SK-N-SH treated with all-trans-retinoic acid at 6 μM for 48 hours (cell line): ENCODE results near the gene CHID1.

Source experiments
- PPARA ChIP-seq: fragments of 250-450 bp; sonication (Bioruptor Pico); IDR thresholded peaks from 2 replicates; pipeline ENCODE4 v1.5.0; 2020; ENCODE audit warnings: mild to moderate bottlenecking, borderline replicate concordance
- ZFP30 ChIP-seq: fragments of 450-650 bp; formaldehyde crosslinking; IDR thresholded peaks from 2 replicates; pipeline ENCODE4 v1.5.0; 2022; ENCODE audit warnings: mild to moderate bottlenecking, moderate library complexity
- ZNF70 ChIP-seq: fragments of 450-650 bp; formaldehyde crosslinking; IDR thresholded peaks from 2 replicates; pipeline ENCODE4 v1.5.0; 2020; ENCODE audit warnings: mild to moderate bottlenecking, moderate library complexity
- TF ChIP-seq, protein P1 (sequence below): fragments of 250-450 bp; sonication (Bioruptor Pico); IDR thresholded peaks from 2 replicates; pipeline ENCODE4 v1.5.1; 2021; ENCODE audit warnings: mild to moderate bottlenecking, moderate library complexity

DNA sequence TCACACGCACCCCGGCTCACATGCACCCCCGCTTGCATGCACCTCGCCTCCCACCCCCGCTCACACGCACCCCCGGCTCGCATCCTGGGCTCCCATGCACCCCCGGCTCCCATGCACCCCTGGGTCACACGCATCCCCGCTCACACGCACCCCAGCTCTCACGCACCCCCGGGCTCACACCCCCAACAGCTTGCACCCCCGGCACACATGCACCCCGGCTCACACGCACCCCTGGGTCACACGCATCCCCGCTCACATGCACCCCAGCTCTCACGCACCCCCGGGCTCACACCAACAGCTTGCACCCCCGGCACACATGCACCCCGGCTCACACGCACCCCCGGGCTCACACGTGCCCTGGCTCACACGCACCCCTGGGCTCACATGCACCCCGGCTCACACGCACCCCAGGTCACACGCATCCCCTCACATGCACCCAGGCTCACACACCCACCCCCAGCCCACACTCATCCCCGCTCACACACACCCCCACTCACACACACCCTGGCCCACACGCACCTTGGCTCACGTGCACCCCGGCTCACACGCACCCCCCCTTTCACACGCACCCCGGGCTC is 51.8 kb downstream of the CHID1 start:
- TF ChIP-seq, protein P1, sequence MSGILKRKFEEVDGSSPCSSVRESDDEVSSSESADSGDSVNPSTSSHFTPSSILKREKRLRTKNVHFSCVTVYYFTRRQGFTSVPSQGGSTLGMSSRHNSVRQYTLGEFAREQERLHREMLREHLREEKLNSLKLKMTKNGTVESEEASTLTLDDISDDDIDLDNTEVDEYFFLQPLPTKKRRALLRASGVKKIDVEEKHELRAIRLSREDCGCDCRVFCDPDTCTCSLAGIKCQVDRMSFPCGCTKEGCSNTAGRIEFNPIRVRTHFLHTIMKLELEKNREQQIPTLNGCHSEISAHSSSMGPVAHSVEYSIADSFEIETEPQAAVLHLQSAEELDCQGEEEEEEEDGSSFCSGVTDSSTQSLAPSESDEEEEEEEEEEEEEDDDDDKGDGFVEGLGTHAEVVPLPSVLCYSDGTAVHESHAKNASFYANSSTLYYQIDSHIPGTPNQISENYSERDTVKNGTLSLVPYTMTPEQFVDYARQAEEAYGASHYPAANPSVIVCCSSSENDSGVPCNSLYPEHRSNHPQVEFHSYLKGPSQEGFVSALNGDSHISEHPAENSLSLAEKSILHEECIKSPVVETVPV (CRISPR knock-in tag) = no peak
- TF ChIP-seq ZFP30 (CRISPR knock-in tag) (no peak), ZNF70 (CRISPR knock-in tag) (no peak), PPARA (CRISPR knock-in tag) (no peak)
